KMS-11 (cell line): ENCODE data around the gene EML6.

ENCODE experiments used
- H2AFZ ChIP-seq: fragments of 200-600 bp; sonication (generic); 2 replicates; pipeline ENCODE4 v1.6.1; 2016; ENCODE audit warnings: antibody characterized with exemption, mixed run types, low read depth
- H3K27ac ChIP-seq: fragments of 200-600 bp; sonication (generic); 2 replicates; pipeline ENCODE4 v1.6.1; 2016; ENCODE audit warnings: mild to moderate bottlenecking, mixed run types
- H3K27me3 ChIP-seq: fragments of 200-600 bp; sonication (generic); 2 replicates; pipeline ENCODE4 v1.6.1; 2017; ENCODE audit warnings: mild to moderate bottlenecking, low read depth, mixed run types, moderate library complexity; ENCODE audit not compliant: insufficient read depth
- H3K36me3 ChIP-seq: fragments of 200-600 bp; sonication (generic); 2 replicates; pipeline ENCODE4 v1.6.1; 2017; ENCODE audit warnings: mild to moderate bottlenecking, mixed run types; ENCODE audit not compliant: insufficient read depth
- H3K4me1 ChIP-seq: fragments of 200-600 bp; sonication (generic); 2 replicates; pipeline ENCODE4 v1.6.1; 2016; ENCODE audit warnings: mild to moderate bottlenecking, low read depth, mixed run types; ENCODE audit not compliant: poor library complexity, severe bottlenecking
- H3K4me2 ChIP-seq: fragments of 200-600 bp; sonication (generic); 2 replicates; pipeline ENCODE4 v1.7.0; 2016; ENCODE audit warnings: mild to moderate bottlenecking, mixed run types
- H3K4me3 ChIP-seq: fragments of 200-600 bp; sonication (generic); IDR thresholded peaks from 2 replicates; pipeline ENCODE4 v1.6.1; 2017; ENCODE audit warnings: low read depth, low read length, mixed read lengths; ENCODE audit not compliant: insufficient read depth
- H3K79me2 ChIP-seq: fragments of 200-600 bp; sonication (generic); 2 replicates; pipeline ENCODE4 v1.6.1; 2016; ENCODE audit warnings: low read depth, mixed run types; ENCODE audit not compliant: insufficient read depth
- H3K9ac ChIP-seq: fragments of 200-600 bp; sonication (generic); 2 replicates; pipeline ENCODE4 v1.6.1; 2016; ENCODE audit warnings: mild to moderate bottlenecking, mixed run types
- H4K20me1 ChIP-seq: fragments of 200-600 bp; sonication (generic); 2 replicates; pipeline ENCODE4 v1.6.1; 2016; ENCODE audit warnings: mild to moderate bottlenecking, mixed run types; ENCODE audit not compliant: insufficient read depth
- CTCF ChIP-seq: fragments of 200-600 bp; sonication (generic); conservative IDR thresholded peaks from 2 replicates; pipeline ENCODE4 v1.6.1; 2017; ENCODE audit warnings: low read depth, mild to moderate bottlenecking, antibody characterized with exemption, low read length, moderate library complexity, mixed read lengths

The EML6 gene

GRCh38 chr2:54927085-54927750 is 203.8 kb downstream of the EML6 start:
- no peak overlapping the region for H3K9ac ChIP-seq
- no peak for TF ChIP-seq CTCF
- H3K4me1 ChIP-seq, result peaks cover 16% of the 10 kb centered on the region
- no peak overlapping the region for H3K4me2 ChIP-seq
- H3K4me3 ChIP-seq, result no peak overlapping the region
- H3K79me2 ChIP-seq, result no peaks in the 10 kb centered on the region
- H2AFZ ChIP-seq, result no peak overlapping the region
- H3K27ac ChIP-seq, result no peak overlapping the region
- no peaks in the 10 kb centered on the region for H3K27me3 ChIP-seq
- no peaks in the 10 kb centered on the region for H4K20me1 ChIP-seq
- H3K36me3 ChIP-seq, result no peaks in the 10 kb centered on the region

GRCh38 chr2:54927751-54928615 is 204.5 kb downstream of the EML6 start:
- Histone ChIP-seq H3K9ac (no peak overlapping the region), H3K4me1 (peaks cover 16% of the 10 kb centered on the region), H2AFZ (no peak overlapping the region), H3K4me3 (no peak overlapping the region), H3K36me3 (no peaks in the 10 kb centered on the region), H3K79me2 (no peaks in the 10 kb centered on the region), H3K4me2 (no peak overlapping the region), H3K27me3 (no peaks in the 10 kb centered on the region), H4K20me1 (no peaks in the 10 kb centered on the region), H3K27ac (no peak overlapping the region)
- no peak for TF ChIP-seq CTCF

GRCh38 chr2:54928719-54929118 is 205.3 kb downstream of the EML6 start:
- Histone ChIP-seq H3K4me3 (no peak overlapping the region), H3K79me2 (no peaks in the 10 kb centered on the region), H3K4me2 (no peak overlapping the region), H3K27ac (no peak overlapping the region), H4K20me1 (no peaks in the 10 kb centered on the region), H3K9ac (no peak overlapping the region), H2AFZ (no peak overlapping the region), H3K27me3 (no peaks in the 10 kb centered on the region), H3K4me1 (peaks cover 16% of the 10 kb centered on the region), H3K36me3 (no peaks in the 10 kb centered on the region)
- TF ChIP-seq CTCF, result no peak

- H3K79me2 ChIP-seq, result no peaks in the 10 kb centered on the region
- no peak for TF ChIP-seq CTCF
- no peak overlapping the region for H3K4me2 ChIP-seq
- H3K27ac ChIP-seq, result no peak overlapping the region
- H3K9ac ChIP-seq, result no peak overlapping the region
- H4K20me1 ChIP-seq, result no peaks in the 10 kb centered on the region
- no peaks in the 10 kb centered on the region for H3K27me3 ChIP-seq
- H3K36me3 ChIP-seq, result no peaks in the 10 kb centered on the region
- H2AFZ ChIP-seq, result no peak overlapping the region
- H3K4me1 ChIP-seq, result peaks cover 16% of the 10 kb centered on the region
- no peak overlapping the region for H3K4me3 ChIP-seq
Observed at GRCh38 chr2:54931473-54931872, 208.0 kb downstream of the EML6 start.
